Measurements from ENCODE around the gene FAM174C. TPM values are rescaled to one million over a fixed set of nuclear protein-coding genes. Genes with fewer than 3 reads are reported as not detected.
A peak's percentile ranks its signal among the peaks of the same experiment; 100 is the strongest.

FAM174C gene
- total and polyA plus RNA-seq, 2 donors from 2014 or later, result 35.3 to 94.7 TPM

DNA sequence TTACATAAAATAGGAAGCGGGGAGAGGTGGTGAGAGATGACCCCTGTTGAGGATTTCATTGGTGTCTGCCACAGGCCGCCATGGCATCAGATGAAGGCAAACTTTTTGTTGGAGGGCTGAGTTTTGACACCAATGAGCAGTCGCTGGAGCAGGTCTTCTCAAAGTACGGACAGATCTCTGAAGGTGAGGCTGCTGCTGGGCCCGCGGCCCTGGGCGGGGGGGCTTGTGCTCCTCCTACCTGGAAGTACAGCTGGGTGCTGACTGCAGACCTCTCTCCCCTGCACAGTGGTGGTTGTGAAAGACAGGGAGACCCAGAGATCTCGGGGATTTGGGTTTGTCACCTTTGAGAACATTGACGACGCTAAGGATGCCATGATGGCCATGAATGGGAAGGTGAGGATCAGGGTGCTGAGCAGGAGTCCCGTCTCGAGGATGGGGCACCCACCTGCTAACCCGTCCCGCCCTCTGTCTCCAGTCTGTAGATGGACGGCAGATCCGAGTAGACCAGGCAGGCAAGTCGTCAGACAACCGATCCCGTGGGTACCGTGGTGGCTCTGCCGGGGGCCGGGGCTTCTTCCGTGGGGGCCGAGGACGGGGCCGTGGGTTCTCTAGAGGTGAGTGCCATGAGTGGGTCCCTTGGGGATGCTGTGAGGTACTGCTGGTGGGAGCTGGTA, 4.3 kb upstream of the FAM174C start:
- peak overlapping the region; percentile 23 to 57 for H3K27ac ChIP-seq (ENCODE audit: low read depth in 2 of 2, low read length in 2 of 2)
- H3K4me3 ChIP-seq (ENCODE audit: low read length in 3 of 3), result peak overlapping the region in 2 of 3 donors; percentile 89 to 94
- intact Hi-C loops (cut with DNase I), result no loop called here
- H3K4me1 ChIP-seq (ENCODE audit: control insufficient read depth in 2 of 3, insufficient read depth in 2 of 3, low read depth in 1 of 3, low read length in 3 of 3), result peaks cover 3 to 61% (median 32%) of the 10 kb centered on the region in 3 donors
- peaks cover 5 to 35% (median 17%) of the 10 kb centered on the region in 3 donors for H3K36me3 ChIP-seq (ENCODE audit: control insufficient read depth in 2 of 3, insufficient read depth in 3 of 3, low read length in 3 of 3)
- DNase-seq (peak in 1 of 5 donors; percentile 65), FAIRE-seq (no peak)
- H3K27me3 ChIP-seq (ENCODE audit: control insufficient read depth, insufficient read depth, low read length), result no peaks in the 10 kb centered on the region
- no peak for TF ChIP-seq CTCF (IDR thresholded peaks at IDR 0.05; ENCODE audit: borderline replicate concordance, extremely low read depth, insufficient read depth)
- H3K9ac ChIP-seq (ENCODE audit: low read length in 3 of 3), result peak overlapping the region in 2 of 3 donors; percentile 72 to 97
- no peaks in the 10 kb centered on the region for H3K9me3 ChIP-seq (ENCODE audit: control insufficient read depth in 2 of 3, insufficient read depth in 1 of 3, low read length in 3 of 3)

DNA sequence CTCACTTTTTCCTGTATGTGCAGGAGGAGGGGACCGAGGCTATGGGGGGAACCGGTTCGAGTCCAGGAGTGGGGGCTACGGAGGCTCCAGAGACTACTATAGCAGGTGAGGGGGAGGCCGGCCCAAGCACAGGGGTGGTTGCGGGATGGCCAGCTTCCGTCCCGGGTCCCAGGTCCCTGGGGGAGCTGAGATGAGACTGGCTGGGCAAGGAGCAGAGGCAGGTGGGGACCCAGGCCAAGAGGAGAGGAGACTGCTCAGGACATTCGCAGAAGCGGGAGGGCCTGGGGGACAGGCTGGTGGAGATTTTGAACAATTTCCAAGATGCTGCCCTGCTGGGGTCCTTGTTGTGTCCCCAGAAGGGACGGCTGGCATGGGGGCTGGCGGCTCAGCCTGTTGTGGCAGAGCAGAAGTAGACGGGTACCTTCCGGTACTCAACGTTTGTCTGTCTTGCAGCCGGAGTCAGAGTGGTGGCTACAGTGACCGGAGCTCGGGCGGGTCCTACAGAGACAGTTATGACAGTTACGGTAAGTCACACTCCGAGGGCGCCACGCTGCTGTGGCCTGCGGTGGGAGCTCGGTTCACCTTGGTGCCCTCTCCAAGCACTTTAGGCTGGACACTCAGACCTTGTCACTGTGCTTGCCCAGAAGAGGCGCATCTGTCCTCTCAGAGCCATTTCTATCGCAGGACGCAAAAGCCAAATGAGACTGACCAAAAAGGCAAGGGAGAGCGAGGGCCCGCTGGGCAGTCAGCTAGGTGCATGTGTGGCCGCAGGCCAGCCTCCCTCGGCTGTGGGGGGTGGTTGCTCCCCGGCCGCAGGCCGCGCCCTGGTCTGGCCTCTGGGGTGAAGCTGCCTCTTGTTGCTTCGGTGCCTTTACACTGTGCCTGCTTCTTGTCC, 3.6 kb upstream of the FAM174C start:
- FAIRE-seq (no peak), DNase-seq (no peak)
- Histone ChIP-seq H3K36me3 (ENCODE audit: control insufficient read depth in 2 of 3, insufficient read depth in 3 of 3, low read length in 3 of 3) (peaks cover 5 to 35% (median 17%) of the 10 kb centered on the region in 3 donors), H3K4me1 (ENCODE audit: control insufficient read depth in 2 of 3, insufficient read depth in 2 of 3, low read depth in 1 of 3, low read length in 3 of 3) (peaks cover 3 to 66% (median 32%) of the 10 kb centered on the region in 3 donors), H3K9ac (ENCODE audit: low read length in 3 of 3) (peak overlapping the region in 2 of 3 donors; percentile 72 to 97), H3K27me3 (ENCODE audit: control insufficient read depth, insufficient read depth, low read length) (no peaks in the 10 kb centered on the region), H3K27ac (ENCODE audit: low read depth in 2 of 2, low read length in 2 of 2) (no peak overlapping the region), H3K4me3 (ENCODE audit: low read length in 3 of 3) (peak overlapping the region in 2 of 3 donors; percentile 89 to 94), H3K9me3 (ENCODE audit: control insufficient read depth in 2 of 3, insufficient read depth in 1 of 3, low read length in 3 of 3) (no peaks in the 10 kb centered on the region)
- TF ChIP-seq CTCF (IDR thresholded peaks at IDR 0.05; ENCODE audit: borderline replicate concordance, extremely low read depth, insufficient read depth), result no peak
- intact Hi-C loops (cut with DNase I), result no loop called here

DNA sequence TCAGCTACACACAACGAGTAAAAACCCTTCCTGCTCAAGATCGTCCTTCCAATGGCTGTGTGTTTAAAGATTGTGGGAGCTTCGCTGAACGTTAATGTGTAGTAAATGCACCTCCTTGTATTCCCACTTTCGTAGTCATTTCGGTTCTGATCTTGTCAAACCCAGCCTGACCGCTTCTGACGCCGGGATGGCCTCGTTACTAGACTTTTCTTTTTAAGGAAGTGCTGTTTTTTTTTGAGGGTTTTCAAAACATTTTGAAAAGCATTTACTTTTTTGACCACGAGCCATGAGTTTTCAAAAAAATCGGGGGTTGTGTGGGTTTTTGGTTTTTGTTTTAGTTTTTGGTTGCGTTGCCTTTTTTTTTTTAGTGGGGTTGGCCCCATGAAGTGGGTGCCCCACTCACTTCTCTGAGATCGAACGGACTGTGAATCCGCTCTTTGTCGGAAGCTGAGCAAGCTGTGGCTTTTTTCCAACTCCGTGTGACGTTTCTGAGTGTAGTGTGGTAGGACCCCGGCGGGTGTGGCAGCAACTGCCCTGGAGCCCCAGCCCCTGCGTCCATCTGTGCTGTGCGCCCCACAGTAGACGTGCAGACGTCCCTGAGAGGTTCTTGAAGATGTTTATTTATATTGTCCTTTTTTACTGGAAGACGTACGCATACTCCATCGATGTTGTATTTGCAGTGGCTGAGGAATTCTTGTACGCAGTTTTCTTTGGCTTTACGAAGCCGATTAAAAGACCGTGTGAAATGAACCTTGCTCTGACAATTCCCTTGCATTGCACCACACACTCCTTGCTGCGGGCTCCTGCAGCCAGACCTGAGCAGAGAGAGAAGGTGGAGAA, 2.7 kb upstream of the FAM174C start:
- H3K9ac ChIP-seq (ENCODE audit: low read length in 3 of 3), result peak overlapping the region in 2 of 3 donors; percentile 55 to 97
- no peaks in the 10 kb centered on the region for H3K27me3 ChIP-seq (ENCODE audit: control insufficient read depth, insufficient read depth, low read length)
- TF ChIP-seq CTCF (IDR thresholded peaks at IDR 0.05; ENCODE audit: borderline replicate concordance, extremely low read depth, insufficient read depth), result no peak
- H3K4me1 ChIP-seq (ENCODE audit: control insufficient read depth in 2 of 3, insufficient read depth in 2 of 3, low read depth in 1 of 3, low read length in 3 of 3), result peaks cover 3 to 62% (median 32%) of the 10 kb centered on the region in 3 donors
- no peaks in the 10 kb centered on the region for H3K9me3 ChIP-seq (ENCODE audit: control insufficient read depth in 2 of 3, insufficient read depth in 1 of 3, low read length in 3 of 3)
- intact Hi-C loops (cut with DNase I), result no loop called here
- no peak for DNase-seq
- H3K27ac ChIP-seq (ENCODE audit: low read depth in 2 of 2, low read length in 2 of 2), result peak overlapping the region in 1 of 2 donors; percentile 9
- peak overlapping the region in 1 of 3 donors; percentile 94 for H3K4me3 ChIP-seq (ENCODE audit: low read length in 3 of 3)
- FAIRE-seq, result no peak
- peaks cover 5 to 35% (median 17%) of the 10 kb centered on the region in 3 donors for H3K36me3 ChIP-seq (ENCODE audit: control insufficient read depth in 2 of 3, insufficient read depth in 3 of 3, low read length in 3 of 3)

Measured in kidney (tissue), 14 donors.